H1 (cell line): ENCODE data around the gene SLC35F1. TPM values are rescaled to one million over a fixed set of nuclear protein-coding genes. Genes with fewer than 3 reads are reported as not detected.

Experiments
- CTCF ChIA-PET: fragments of 300-600 bp; sonication (Branson Sonifier 250); formaldehyde crosslinking; loops from one replicate; lab custom pipeline; 2021; ENCODE audit not compliant: partially characterized antibody; lab: Charles Lee
- POLR2A ChIA-PET: fragments of 300-600 bp; sonication (Branson Sonifier 250); formaldehyde crosslinking; loops from one replicate; lab custom pipeline; 2021; ENCODE audit warnings: inconsistent platforms; ENCODE audit not compliant: partially characterized antibody; lab: Charles Lee
- DNase-seq, 2 experiments: peaks; one replicate each; pipeline versions ENCODE4 v3.0.0 to v3.0.0-alpha.2; 2010 to 2022; ENCODE audit warnings: low spot score in 2 of 2, low read depth in 1 of 2, mixed read lengths in 1 of 2
- FAIRE-seq: peaks from 2 replicates; lab custom pipeline; 2011; peaks lifted over from hg19 to GRCh38; lab: Jason Lieb, UNC
- H2AFZ ChIP-seq: 2 replicates; pipeline ENCODE4 v1.8.1; 2012; ENCODE audit warnings: low read length, inconsistent platforms
- H2AK5ac ChIP-seq: 2 replicates; pipeline ENCODE4 v1.6.1; 2013; ENCODE audit warnings: low read depth, low read length
- H2BK120ac ChIP-seq: replicated peaks from 2 replicates; pipeline ENCODE3; 2013; ENCODE audit warnings: low read depth, low read length, inconsistent platforms
- H2BK12ac ChIP-seq: 2 replicates; pipeline ENCODE4 v1.6.1; 2013; ENCODE audit warnings: low read depth, low read length
- H2BK15ac ChIP-seq: 2 replicates; pipeline ENCODE4 v1.6.1; 2013; ENCODE audit warnings: low read length
- H2BK20ac ChIP-seq: 2 replicates; pipeline ENCODE4 v1.6.1; 2013; ENCODE audit warnings: low read length
- H2BK5ac ChIP-seq: 2 replicates; pipeline ENCODE4 v1.6.1; 2013; ENCODE audit warnings: low read depth, low read length
- H3K14ac ChIP-seq: 2 replicates; pipeline ENCODE4 v1.6.1; 2013; ENCODE audit warnings: inconsistent platforms; ENCODE audit not compliant: insufficient read length
- H3K18ac ChIP-seq: 2 replicates; pipeline ENCODE4 v1.6.1; 2013; ENCODE audit warnings: low read length; ENCODE audit errors: extremely low read depth
- H3K23ac ChIP-seq: 2 replicates; pipeline ENCODE4 v1.6.1; 2013; ENCODE audit warnings: inconsistent platforms; ENCODE audit not compliant: insufficient read length
- H3K23me2 ChIP-seq: 2 replicates; pipeline ENCODE4 v1.6.1; 2013; ENCODE audit warnings: low read depth, low read length
- H3K27ac ChIP-seq: 2 replicates; pipeline ENCODE4 v1.6.1; 2011; ENCODE audit warnings: low read depth, low read length, inconsistent platforms
- H3K27me3 ChIP-seq, 4 experiments: replicated peaks in 1 of 4; 1 replicate in 1 of 4; 2 replicates in 3 of 4; pipeline versions ENCODE4 v1.6.1 to v1.8.1; 2011 to 2013; ENCODE audit warnings: low read length in 3 of 4, mild to moderate bottlenecking in 3 of 4, inconsistent platforms in 2 of 4, mixed read lengths in 2 of 4, moderate library complexity in 1 of 4; ENCODE audit not compliant: control insufficient read depth in 3 of 4, insufficient read depth in 3 of 4; ENCODE audit errors: extremely low read depth in 1 of 4
- H3K36me3 ChIP-seq, 4 experiments: 2 replicates each; pipeline versions ENCODE4 v1.6.1 to v1.8.1; 2011 to 2013; ENCODE audit warnings: mild to moderate bottlenecking in 4 of 4, low read length in 3 of 4, moderate library complexity in 2 of 4, control low read depth in 1 of 4, inconsistent platforms in 1 of 4; ENCODE audit not compliant: insufficient read depth in 4 of 4, control insufficient read depth in 2 of 4
- H3K4ac ChIP-seq: replicated peaks from 2 replicates; pipeline ENCODE3; 2013; ENCODE audit warnings: low read length, low read depth, mixed read lengths, inconsistent platforms; ENCODE audit not compliant: insufficient read length
- H3K4me1 ChIP-seq, 4 experiments: replicated peaks in 1 of 4; 1 replicate in 1 of 4; 2 replicates in 3 of 4; pipeline versions ENCODE4 v1.6.1 to v1.8.1; 2011 to 2013; ENCODE audit warnings: low read length in 3 of 4, inconsistent platforms in 2 of 4, mixed read lengths in 1 of 4; ENCODE audit not compliant: insufficient read depth in 4 of 4, control insufficient read depth in 3 of 4
- H3K4me2 ChIP-seq, 2 experiments: 2 replicates each; pipeline versions ENCODE4 v1.6.1 to v1.8.1; 2011 to 2013; ENCODE audit warnings: low read depth in 2 of 2, low read length in 2 of 2, control low read depth in 1 of 2, inconsistent platforms in 1 of 2, mild to moderate bottlenecking in 1 of 2; ENCODE audit not compliant: insufficient read depth in 1 of 2
- H3K4me3 ChIP-seq, 4 experiments: fragments of 200-600, 300-600 bp in 1 of 4; sonication (generic), shearing (Covaris generic), sonication (Bioruptor Twin) in 1 of 4; 2 replicates each; pipeline versions ENCODE4 v1.5.1 to v1.8.1; 2011 to 2016; ENCODE audit warnings: low read length in 4 of 4, low read depth in 3 of 4, control low read depth in 2 of 4, inconsistent platforms in 2 of 4, mild to moderate bottlenecking in 2 of 4, mixed read lengths in 1 of 4, moderate library complexity in 1 of 4; ENCODE audit not compliant: insufficient read depth in 2 of 4; ENCODE audit errors: extremely low read depth in 1 of 4
- H3K56ac ChIP-seq: replicated peaks from 2 replicates; pipeline ENCODE3; 2013; ENCODE audit warnings: low read depth, mild to moderate bottlenecking, mixed read lengths, low read length, inconsistent platforms; ENCODE audit not compliant: insufficient read length
- H3K79me1 ChIP-seq: 2 replicates; pipeline ENCODE4 v1.6.1; 2013; ENCODE audit warnings: low read depth, low read length, control low read depth
- H3K79me2 ChIP-seq, 2 experiments: 2 replicates each; pipeline versions ENCODE4 v1.6.1 to v1.8.1; 2012 to 2013; ENCODE audit warnings: low read length in 2 of 2, mild to moderate bottlenecking in 2 of 2, inconsistent platforms in 1 of 2; ENCODE audit not compliant: insufficient read depth in 2 of 2, control insufficient read depth in 1 of 2
- H3K9ac ChIP-seq, 4 experiments: replicated peaks in 1 of 4; 1 replicate in 1 of 4; 2 replicates in 3 of 4; pipeline versions ENCODE4 v1.6.1 to v1.8.1; 2011 to 2013; ENCODE audit warnings: low read depth in 3 of 4, low read length in 3 of 4, control low read depth in 2 of 4, mild to moderate bottlenecking in 2 of 4, moderate library complexity in 2 of 4, inconsistent platforms in 1 of 4; ENCODE audit errors: extremely low read depth in 1 of 4
- H3K9me3 ChIP-seq, 2 experiments: 2 replicates each; pipeline versions ENCODE4 v1.6.1 to v1.8.1; 2012 to 2013; ENCODE audit warnings: mild to moderate bottlenecking in 2 of 2, moderate library complexity in 2 of 2, control low read depth in 1 of 2, inconsistent platforms in 1 of 2, low read depth in 1 of 2, low read length in 1 of 2, mixed read lengths in 1 of 2; ENCODE audit not compliant: insufficient read depth in 2 of 2
- H4K20me1 ChIP-seq, 2 experiments: replicated peaks in 1 of 2; 2 replicates each; pipeline versions ENCODE3 to v1.8.1; 2011 to 2013; ENCODE audit warnings: inconsistent platforms in 2 of 2, low read length in 2 of 2, mild to moderate bottlenecking in 1 of 2; ENCODE audit not compliant: insufficient read depth in 2 of 2, control insufficient read depth in 1 of 2
- H4K5ac ChIP-seq: 2 replicates; pipeline ENCODE4 v1.6.1; 2013; ENCODE audit warnings: low read length, low read depth, mixed read lengths, inconsistent platforms; ENCODE audit not compliant: insufficient read length
- H4K8ac ChIP-seq: 2 replicates; pipeline ENCODE4 v1.8.0; 2013; ENCODE audit warnings: mild to moderate bottlenecking, moderate library complexity, low read length, inconsistent platforms; ENCODE audit not compliant: insufficient read depth; ENCODE audit errors: extremely low read depth
- H4K91ac ChIP-seq: replicated peaks from 2 replicates; pipeline ENCODE3; 2013; ENCODE audit warnings: low read length, mixed read lengths, inconsistent platforms; ENCODE audit not compliant: insufficient read length
- CHD2 ChIP-seq: IDR thresholded peaks from 2 replicates; pipeline ENCODE4 v1.6.1; 2012; ENCODE audit warnings: low read length, improper control_type of control experiment
- EZH2 ChIP-seq: fragments of 200-600 bp; sonication (generic); IDR thresholded peaks from 2 replicates; pipeline ENCODE4 v1.7.1; 2012; ENCODE audit warnings: low read depth, mild to moderate bottlenecking, moderate library complexity, low read length, inconsistent platforms; ENCODE audit not compliant: severe bottlenecking
- RXRA ChIP-seq: IDR thresholded peaks from 2 replicates; pipeline ENCODE4 v1.6.1; 2011; ENCODE audit warnings: low read depth, mild to moderate bottlenecking, low read length, moderate library complexity; ENCODE audit not compliant: insufficient read depth
- SIX5 ChIP-seq: IDR thresholded peaks from 2 replicates; pipeline ENCODE4 v1.6.1; 2011; ENCODE audit warnings: mild to moderate bottlenecking, low read depth, low read length
- WGBS, 2 experiments: shearing (Covaris generic) in 1 of 2; methylation state at CpG; one replicate each; pipeline versions ENCODE4 v1.1.6 to v1.1.7; 2013 to 2015; ENCODE audit warnings: low lambda C conversion rate in 2 of 2, mixed read lengths in 2 of 2, inconsistent platforms in 1 of 2, low coverage in 1 of 2, missing lambda C conversion rate in 1 of 2; ENCODE audit not compliant: insufficient replicate concordance in 2 of 2, insufficient coverage in 1 of 2, insufficient read length in 1 of 2; ENCODE audit errors: extremely low coverage in 1 of 2, missing lambda C conversion rate in 1 of 2; 5-methylcytosine and 5-hydroxymethylcytosine counted together
- polyA plus RNA-seq, 7 experiments: library from polyadenylated mRNA; depleted of rRNA in 3 of 7; stranded (reverse) in 5 of 7; unstranded in 2 of 7; fragments of >200 nt in 5 of 7; fragments of 200-250 nt in 2 of 7; gene quantifications; 1 replicate in 5 of 7; 2 replicates in 1 of 7; 4 replicates in 1 of 7; pipeline versions ENCODE4 v1.2.1 to v1.2.3, GENCODE V29; 2011 to 2013; ENCODE audit warnings: missing spikeins in 2 of 7, mixed read lengths in 2 of 7
- total RNA-seq: library from RNA; stranded (reverse); fragmentation: NEBNext Ultra II Directional; extraction: Animal tissue kit (Norgen Biotek cat#: 25700); gene quantifications from 2 replicates; pipeline ENCODE4 v1.2.1, GENCODE V29; 2021

SLC35F1 gene
- total and polyA plus RNA-seq, 2 of the 8 experiments (the other 6 are each of a cell fraction or from before 2014, with no cell fraction given): 7.0 to 10.0 TPM

DNA sequence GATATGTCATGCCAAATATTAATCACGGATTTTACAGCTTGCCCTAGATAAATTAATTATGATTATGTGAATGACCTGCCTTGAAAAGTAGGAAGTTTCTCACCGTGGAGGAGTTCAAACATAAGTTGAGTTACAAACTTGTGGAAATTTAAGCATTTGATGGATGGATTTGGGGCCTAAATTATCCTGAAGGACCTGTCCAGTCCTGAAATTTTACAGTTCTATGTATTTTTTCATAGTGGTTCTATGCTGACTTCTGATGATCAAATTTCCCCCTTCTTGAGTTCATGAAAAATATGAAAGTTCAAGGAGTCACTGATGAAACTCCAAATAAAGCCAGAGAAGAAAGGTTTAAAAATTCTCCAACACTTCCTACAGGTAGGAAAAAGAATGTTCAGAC lies 178.6 kb downstream of the SLC35F1 start:
- H2AK5ac ChIP-seq: no peak overlapping the region
- CTCF ChIA-PET: interaction anchor here (0.6 kb wide), 1 partner anchor 510 kb away, joined by 3 read pairs; no protein-coding TSS in a partner anchor
- H4K5ac ChIP-seq: no peak overlapping the region
- H3K79me1 ChIP-seq: no peaks in the 10 kb centered on the region
- no peak overlapping the region for H2AFZ ChIP-seq
- no peak overlapping the region for H4K8ac ChIP-seq
- H2BK20ac ChIP-seq: no peak overlapping the region
- no peak overlapping the region for H2BK12ac ChIP-seq
- no peak overlapping the region for H3K23ac ChIP-seq
- no peak for FAIRE-seq
- H2BK15ac ChIP-seq: no peak overlapping the region
- no peak overlapping the region for H3K56ac ChIP-seq
- H3K36me3 ChIP-seq: no peaks in the 10 kb centered on the region; a peak in 1 of 8 replicates
- no peak overlapping the region for H3K27ac ChIP-seq
- H3K18ac ChIP-seq: no peak overlapping the region
- no peak overlapping the region for H3K4ac ChIP-seq
- peaks cover 0 to 3% of the 10 kb centered on the region in 2 experiments; a peak in 1 of 4 replicates for H3K9me3 ChIP-seq
- H2BK5ac ChIP-seq: no peak overlapping the region
- no peaks in the 10 kb centered on the region for H3K23me2 ChIP-seq
- no peak overlapping the region for H2BK120ac ChIP-seq
- H3K14ac ChIP-seq: no peak overlapping the region
- no peaks in the 10 kb centered on the region for H3K4me1 ChIP-seq
- H3K27me3 ChIP-seq: no peaks in the 10 kb centered on the region
- 87% methylated on average over 2 of the region's 2 CpGs; no CpG with 5 or more reads in 1 of the 2 experiments for WGBS, 2 experiments
- no peak for DNase-seq
- H4K20me1 ChIP-seq: no peaks in the 10 kb centered on the region
- no peak overlapping the region for H4K91ac ChIP-seq
- no peak overlapping the region for H3K4me3 ChIP-seq
- POLR2A ChIA-PET: no interaction called here
- H3K9ac ChIP-seq: no peak overlapping the region
- no peak overlapping the region for H3K4me2 ChIP-seq
- no peaks in the 10 kb centered on the region for H3K79me2 ChIP-seq
- TF ChIP-seq RXRA: no peak
- no peak for TF ChIP-seq CHD2
- TF ChIP-seq EZH2: no peak
- TF ChIP-seq SIX5: no peak
